ENCODE measurements around the gene C1orf56. TPM values are rescaled to one million over a fixed set of nuclear protein-coding genes. Genes with fewer than 3 reads are reported as not detected.

C1orf56 gene
- total RNA-seq, 1 donor from 2014 or later, result 5.2 TPM

GRCh38 chr1:151055581-151055980, 8.0 kb downstream of the C1orf56 start:
- Histone ChIP-seq H3K9me3 (no peaks in the 10 kb centered on the region), H3K36me3 (peaks cover 4 to 40% of the 10 kb centered on the region in 2 donors), H3K4me1 (peaks cover 47% of the 10 kb centered on the region), H3K27ac (peak overlapping the region; percentile 90), H3K4me3 (no peak overlapping the region), H3K27me3 (no peaks in the 10 kb centered on the region)
- intact Hi-C loops (cut with DNase I), result no loop called here
- TF ChIP-seq POLR2AphosphoS5 (IDR thresholded peaks at IDR 0.05; ENCODE audit: insufficient read depth in 1 of 2, low read depth in 1 of 2), result no peak
- TF ChIP-seq POLR2A (IDR thresholded peaks at IDR 0.05), result no peak
- no peak for TF ChIP-seq CTCF (IDR thresholded peaks at IDR 0.05)
- no peak for DNase-seq (ENCODE audit: extremely low spot score in 2 of 2)

DNA sequence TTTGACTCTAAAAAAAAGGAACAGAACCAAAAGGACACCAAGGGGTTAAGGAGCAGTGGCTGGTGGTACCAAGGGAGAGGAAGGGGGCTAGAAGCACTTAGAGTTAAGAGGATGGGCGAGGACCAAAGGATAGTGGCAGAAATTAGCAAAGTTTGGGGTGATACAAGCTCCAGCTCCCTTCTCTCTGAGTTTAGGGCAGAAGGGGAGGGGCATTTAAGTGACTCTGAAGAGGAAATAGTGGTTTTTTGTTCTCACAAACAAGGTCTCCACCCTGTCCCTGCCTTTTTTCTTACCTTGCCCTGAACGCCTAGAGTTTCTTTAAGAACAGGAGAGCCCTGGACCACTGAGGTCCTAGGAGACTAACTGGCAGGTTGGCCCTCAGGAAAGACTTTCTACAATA, 8.6 kb downstream of the C1orf56 start:
- Histone ChIP-seq H3K36me3 (peaks cover 4 to 40% of the 10 kb centered on the region in 2 donors), H3K27ac (peak overlapping the region; percentile 90), H3K27me3 (no peaks in the 10 kb centered on the region), H3K4me1 (peaks cover 47% of the 10 kb centered on the region), H3K9me3 (no peaks in the 10 kb centered on the region), H3K4me3 (no peak overlapping the region)
- intact Hi-C loops (cut with DNase I), result no loop called here
- TF ChIP-seq POLR2AphosphoS5 (IDR thresholded peaks at IDR 0.05; ENCODE audit: insufficient read depth in 1 of 2, low read depth in 1 of 2) (no peak), CTCF (IDR thresholded peaks at IDR 0.05) (no peak), POLR2A (IDR thresholded peaks at IDR 0.05) (no peak)
- DNase-seq (ENCODE audit: extremely low spot score in 2 of 2), result no peak

DNA sequence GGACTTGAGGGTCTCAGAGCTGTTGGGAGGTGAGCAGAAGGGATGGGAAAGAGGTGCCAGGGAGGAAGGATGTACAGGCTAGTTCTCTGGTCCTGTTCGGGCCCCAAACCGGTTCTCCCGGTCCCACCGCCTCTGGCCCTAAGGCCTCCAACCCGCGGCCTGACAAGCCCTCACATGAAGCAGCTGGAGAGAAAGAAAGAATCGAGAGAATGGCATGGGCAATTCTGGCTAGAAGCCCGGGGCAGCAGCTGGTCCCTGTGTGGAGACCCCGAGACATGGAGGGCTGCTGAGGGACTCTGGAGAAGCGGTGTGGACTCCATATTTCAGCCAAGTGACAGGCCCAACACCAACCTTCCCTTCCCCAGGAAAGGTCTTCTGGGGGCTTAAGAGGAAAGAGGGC, 11.1 kb downstream of the C1orf56 start:
- peak overlapping the region; percentile 72 to 76 for H3K4me3 ChIP-seq
- intact Hi-C loops (cut with DNase I), result no loop called here
- H3K4me1 ChIP-seq, result peaks cover 47% of the 10 kb centered on the region
- peak overlapping the region; percentile 90 for H3K27ac ChIP-seq
- H3K27me3 ChIP-seq, result no peaks in the 10 kb centered on the region
- no peaks in the 10 kb centered on the region for H3K9me3 ChIP-seq
- TF ChIP-seq CTCF (IDR thresholded peaks at IDR 0.05) (no peak), POLR2A (IDR thresholded peaks at IDR 0.05) (no peak), POLR2AphosphoS5 (IDR thresholded peaks at IDR 0.05; ENCODE audit: insufficient read depth in 1 of 2, low read depth in 1 of 2) (no peak)
- H3K36me3 ChIP-seq, result peaks cover 4 to 21% of the 10 kb centered on the region in 2 donors
- no peak for DNase-seq (ENCODE audit: extremely low spot score in 2 of 2)

DNA sequence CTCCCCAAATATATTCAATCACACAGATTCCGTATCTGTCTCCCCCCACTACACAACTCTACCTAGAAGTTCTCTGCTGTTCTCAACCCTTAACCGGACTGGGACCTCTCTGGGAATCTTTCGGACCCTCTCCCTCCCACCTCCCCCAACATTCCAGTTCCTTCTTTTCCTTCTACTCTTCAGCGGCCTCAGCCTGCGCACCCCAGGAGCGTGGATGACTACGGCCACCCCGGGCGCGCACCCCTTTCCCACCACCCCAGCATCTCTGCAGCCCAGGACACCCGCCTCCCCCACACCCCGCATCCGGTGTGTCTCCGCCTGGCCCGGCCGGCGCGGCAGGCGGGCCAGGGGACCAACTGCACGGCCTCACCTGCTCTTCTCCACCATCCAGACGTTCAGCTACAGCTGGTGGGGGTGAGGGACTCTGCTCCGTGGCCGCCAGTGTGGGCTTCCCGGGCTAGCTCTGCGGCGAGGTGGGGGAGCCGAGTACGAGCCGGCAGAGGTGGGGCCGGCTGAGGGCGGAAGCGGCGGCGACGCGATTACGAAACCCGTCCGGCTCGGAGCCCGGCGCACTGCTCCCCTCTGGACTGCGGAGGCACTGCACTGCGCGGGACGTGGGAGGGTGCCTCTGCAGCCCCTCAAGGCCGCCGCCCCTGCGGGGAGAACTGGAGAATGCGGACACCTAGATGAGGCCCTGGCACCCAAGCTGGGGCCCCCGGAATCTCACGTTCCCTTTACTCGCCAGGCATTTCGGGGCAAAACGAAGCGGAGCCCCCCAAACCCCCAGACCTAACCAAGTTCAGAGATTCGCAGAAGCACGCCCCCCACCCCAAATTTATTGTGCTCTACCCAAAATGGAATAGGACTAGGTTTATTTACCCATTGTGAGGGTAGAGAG, 11.8 kb downstream of the C1orf56 start, which contains the start of gene CDC42SE1:
Gene CDC42SE1, minus strand, starts transcription at position 514 of the 898 bp plus-strand sequence. CDS start 3,892 bp downstream, outside the sequence.
- peak within 1 kb of the TSS; percentile 90 for H3K27ac ChIP-seq
- intact Hi-C loops (cut with DNase I), result no loop called here
- no peaks in the 10 kb centered on the region for H3K27me3 ChIP-seq
- no peak for DNase-seq (ENCODE audit: extremely low spot score in 2 of 2)
- peak within 1 kb of the TSS; percentile 72 to 76 for H3K4me3 ChIP-seq
- TF ChIP-seq POLR2AphosphoS5 (IDR thresholded peaks at IDR 0.05; ENCODE audit: insufficient read depth in 1 of 2, low read depth in 1 of 2) (peak; percentile 63 to 99), CTCF (IDR thresholded peaks at IDR 0.05) (peak in 2 of 3 experiments; percentile 58 to 80), POLR2A (IDR thresholded peaks at IDR 0.05) (peak in 1 of 2 donors; percentile 79)
- peaks cover 47% of the 10 kb centered on the region for H3K4me1 ChIP-seq
- H3K9me3 ChIP-seq, result no peaks in the 10 kb centered on the region
- peaks cover 4 to 15% of the 10 kb centered on the region in 2 donors for H3K36me3 ChIP-seq

All from vagina (tissue), 2 donors.